Activated CD4-positive, CD25-positive, alpha-beta regulatory T cell treated with anti-CD3 and anti-CD28 coated beads, Interleukin-2, amount 50 U/mL, for 16 hours (primary cell): Measurements from ENCODE around the gene MAOB.
"Not testable (repeated sequence)": the region's sequence is repeated elsewhere in the genome, so short reads cannot be mapped to it uniquely, and the experiment has no call there.

Experiments used
- DNase-seq: peaks from one replicate; pipeline ENCODE4 v3.0.0-alpha.2; 2020; ENCODE audit warnings: low read depth, low spot score

MAOB gene

GRCh38 chrX:43753637-43754036, 128.6 kb downstream of the MAOB start:
- DNase-seq: no peak

- peak; percentile 16 for DNase-seq
Observed at GRCh38 chrX:43750248-43750676, 132.0 kb downstream of the MAOB start.

DNA sequence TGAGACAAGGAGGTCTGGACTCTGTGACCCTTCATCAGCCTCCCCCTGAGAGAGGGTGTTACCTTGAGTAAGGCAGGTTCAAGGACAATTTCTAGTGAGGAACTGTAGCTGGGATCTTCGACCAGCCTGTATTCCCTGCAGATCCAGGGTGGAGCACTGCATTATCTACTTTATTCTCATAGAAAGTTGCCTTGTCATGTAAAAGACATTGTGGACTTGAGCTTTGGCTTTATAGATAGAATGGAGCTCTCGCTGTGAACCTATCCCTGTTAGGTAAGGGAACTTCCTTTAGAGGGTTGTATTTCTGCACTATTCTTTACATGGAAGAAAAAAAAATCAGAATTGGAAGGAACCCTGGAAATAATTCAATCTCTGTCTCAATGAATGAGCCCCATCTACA, 134.8 kb downstream of the MAOB start:
- DNase-seq: no peak

DNA sequence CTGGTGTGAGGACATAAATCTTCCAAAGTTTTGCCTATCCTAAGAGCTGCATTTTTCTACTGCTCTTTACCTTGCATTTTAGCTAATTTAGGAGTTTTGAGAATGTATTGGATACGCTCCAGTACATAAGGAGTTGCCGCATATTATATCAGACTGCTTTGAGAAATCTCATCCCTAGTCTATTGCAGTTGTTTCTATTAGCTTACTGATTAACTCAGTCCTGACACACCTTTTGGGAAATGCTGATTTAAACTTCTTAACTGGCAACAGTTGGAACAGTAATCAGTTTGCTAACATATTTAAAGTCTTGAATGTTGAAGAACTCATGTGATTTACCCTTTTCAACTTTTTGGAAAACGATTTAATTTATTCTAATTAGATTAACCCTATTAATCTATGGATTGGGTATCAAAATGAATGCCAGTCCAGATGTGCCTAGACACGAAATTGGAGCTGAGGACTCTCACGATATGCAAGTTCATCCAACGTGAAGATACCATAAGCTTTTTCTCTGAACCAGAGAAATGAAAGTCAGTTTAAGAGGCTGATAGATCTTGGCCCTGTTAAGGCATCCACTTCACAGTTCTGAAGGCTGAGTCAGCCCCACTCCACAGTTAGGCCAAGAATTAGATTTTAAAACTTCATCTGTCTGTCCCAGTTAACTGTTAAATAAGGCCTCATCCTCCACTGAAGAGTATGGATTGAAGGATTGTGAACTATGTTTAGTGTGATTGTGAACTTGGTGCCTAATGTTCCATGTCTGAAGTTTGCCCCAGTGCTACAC, 136.1 kb downstream of the MAOB start:
- DNase-seq: no peak

DNA sequence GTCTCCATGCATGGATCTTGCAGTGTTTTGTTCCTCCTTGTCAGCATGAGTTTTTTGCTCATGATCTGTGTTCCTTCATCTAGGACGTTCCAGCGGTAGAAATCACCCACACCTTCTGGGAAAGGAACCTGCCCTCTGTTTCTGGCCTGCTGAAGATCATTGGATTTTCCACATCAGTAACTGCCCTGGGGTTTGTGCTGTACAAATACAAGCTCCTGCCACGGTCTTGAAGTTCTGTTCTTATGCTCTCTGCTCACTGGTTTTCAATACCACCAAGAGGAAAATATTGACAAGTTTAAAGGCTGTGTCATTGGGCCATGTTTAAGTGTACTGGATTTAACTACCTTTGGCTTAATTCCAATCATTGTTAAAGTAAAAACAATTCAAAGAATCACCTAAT, 138.0 kb downstream of the MAOB start:
- DNase-seq: no peak

DNA sequence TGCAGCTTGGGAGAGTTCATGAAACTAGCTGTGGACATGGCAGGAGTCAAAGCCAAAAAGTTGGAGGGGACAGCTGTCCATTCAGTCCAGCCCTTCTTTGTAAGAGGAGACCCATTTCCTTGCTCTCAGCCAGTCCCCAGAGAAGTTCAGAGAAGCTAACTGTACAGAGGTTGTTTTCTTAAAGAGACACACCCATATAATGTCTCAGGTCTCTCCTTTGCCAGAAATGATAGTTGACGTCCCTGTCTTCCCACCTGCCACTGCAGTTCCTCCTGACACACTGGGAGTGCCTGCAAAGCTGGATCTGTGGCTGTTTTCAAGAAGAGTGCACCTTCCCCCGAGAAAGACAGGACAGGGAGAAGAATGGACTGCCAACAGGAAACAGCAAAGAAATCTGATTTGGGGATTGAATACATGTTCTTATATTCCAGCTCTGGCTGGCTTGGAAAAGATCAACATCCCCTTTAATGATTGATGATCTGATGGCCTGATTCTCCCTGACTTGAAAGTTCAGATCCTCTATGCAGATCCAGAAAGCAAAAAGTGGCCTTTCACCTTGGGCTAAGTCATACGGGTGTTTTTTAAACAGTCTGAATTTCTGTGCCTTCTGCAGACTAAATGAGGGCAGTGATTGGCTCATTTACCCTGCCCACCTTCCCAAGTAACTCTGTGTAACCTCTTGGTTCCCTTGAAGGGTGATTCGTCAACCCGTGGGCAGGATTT, 139.0 kb downstream of the MAOB start:
- no peak for DNase-seq

- DNase-seq: no peak
Observed at GRCh38 chrX:43741843-43742573, 140.2 kb downstream of the MAOB start.

- no peak for DNase-seq
Observed at GRCh38 chrX:43735957-43736356, 146.3 kb downstream of the MAOB start.

DNA sequence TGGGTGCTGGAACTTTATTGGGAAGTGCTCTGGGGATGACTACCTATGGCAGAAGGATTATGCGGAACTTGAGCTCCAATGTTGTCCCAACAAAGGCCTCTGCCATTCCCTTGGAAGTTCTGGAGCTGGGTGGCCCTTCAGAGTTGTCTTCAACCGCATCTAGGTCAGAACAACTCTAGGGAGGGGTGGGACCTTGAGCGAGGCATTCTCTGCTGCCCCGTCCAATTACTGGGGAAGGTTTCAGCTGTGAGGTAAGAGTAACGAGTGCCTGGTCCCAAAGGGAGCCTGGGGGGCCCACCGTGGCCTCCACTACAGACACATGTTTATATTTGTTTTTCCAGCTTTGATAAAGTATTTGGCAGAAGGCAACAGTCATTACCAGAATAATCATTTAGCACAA, 146.7 kb downstream of the MAOB start:
- DNase-seq: no peak

- no peak for DNase-seq
Observed at GRCh38 chrX:43734444-43734843, 147.8 kb downstream of the MAOB start.

GRCh38 chrX:43733699-43734098, 148.6 kb downstream of the MAOB start:
- DNase-seq: no peak

DNA sequence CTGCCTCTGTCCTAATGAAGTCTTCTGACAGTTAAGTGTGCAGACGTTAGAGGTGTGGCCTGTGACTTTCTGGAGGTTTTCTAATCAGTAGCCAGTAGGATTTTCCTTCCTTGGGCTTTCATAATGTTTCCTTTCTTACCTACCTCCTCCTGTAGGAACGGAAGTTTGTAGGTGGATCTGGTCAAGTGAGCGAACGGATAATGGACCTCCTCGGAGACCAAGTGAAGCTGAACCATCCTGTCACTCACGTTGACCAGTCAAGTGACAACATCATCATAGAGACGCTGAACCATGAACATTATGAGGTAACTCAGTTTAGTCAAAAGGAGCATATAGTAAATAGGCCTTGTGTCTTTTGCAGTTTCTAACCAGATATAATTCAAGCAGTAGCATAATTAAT, 151.2 kb downstream of the MAOB start:
- DNase-seq: no peak

- no peak for DNase-seq
Observed at GRCh38 chrX:43728966-43729365, 153.3 kb downstream of the MAOB start.

DNA sequence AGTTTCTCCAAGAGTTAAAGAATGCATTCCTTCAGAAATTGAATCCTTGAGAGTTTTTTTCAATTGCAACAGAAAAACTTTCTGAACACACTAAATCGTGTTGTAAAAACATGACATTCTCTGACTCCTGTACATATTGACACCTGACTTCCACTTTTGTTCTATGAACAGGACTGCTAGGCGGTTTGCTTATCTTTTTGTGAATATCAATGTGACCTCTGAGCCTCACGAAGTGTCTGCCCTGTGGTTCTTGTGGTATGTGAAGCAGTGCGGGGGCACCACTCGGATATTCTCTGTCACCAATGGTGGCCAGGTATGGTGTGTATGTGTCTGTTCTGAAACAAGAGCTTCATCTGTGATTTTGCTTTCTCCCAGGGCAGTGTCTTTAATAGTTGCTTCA, 154.2 kb downstream of the MAOB start:
- no peak for DNase-seq

DNA sequence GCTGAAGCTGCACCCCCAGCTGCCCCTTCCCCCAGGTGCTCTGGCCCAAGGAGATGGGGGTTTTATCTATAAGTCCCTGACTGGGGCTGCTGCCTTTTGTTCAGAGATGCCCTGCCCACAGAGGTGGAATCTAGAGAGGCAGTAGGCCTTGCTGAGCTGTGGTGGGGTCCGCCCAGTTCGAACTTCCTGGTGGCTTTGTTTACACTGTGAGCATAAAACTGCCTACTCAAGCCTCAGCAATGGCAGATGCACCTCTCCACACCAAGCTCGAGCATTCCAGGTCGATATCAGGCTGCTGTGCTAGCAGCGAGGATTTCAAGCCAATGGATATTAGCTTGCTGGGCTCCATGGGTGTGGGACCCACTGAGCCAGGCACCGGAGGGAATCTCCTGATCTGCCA, 155.0 kb downstream of the MAOB start:
- not testable (repeated sequence) for DNase-seq

GRCh38 chrX:43725227-43725626, 157.0 kb downstream of the MAOB start:
- not testable (repeated sequence) for DNase-seq

DNA sequence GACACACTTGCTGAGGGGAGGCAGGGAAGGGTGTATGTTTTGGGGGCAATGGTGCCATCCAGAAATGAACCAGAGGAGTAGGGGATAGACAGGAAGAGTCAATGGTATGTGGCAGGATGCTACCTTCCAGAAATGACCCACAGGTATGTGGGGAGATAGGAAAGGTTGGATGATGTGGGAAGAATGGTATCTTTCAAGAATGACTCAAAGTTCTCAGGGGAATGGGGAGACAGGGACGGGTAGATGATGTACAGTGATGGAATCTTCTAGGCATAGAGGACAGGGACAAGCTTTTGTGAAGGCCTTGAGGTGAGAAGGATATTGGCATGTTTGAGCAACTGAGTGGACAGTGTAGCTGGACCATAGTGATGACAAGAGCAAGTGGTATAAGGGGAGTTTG, 161.3 kb downstream of the MAOB start:
- no peak for DNase-seq

DNA sequence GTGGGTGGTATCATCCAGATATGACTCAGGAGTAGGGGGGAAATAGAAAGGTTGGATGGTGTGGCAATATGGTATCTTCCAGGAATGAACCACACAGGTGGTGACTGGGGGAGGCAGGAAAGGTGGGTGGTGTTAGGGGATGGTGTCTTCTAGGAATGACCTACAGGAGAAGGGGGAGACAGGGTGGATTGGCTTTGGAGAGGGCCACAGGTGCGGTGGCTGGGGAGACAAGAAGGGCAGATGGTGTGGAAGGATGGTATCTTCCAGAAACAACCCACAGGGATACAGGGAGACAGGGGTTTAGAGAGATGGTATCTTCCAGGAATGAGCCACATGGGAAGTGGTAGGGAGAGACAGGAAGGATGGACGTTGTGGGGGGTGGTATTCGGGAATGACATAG, 162.2 kb downstream of the MAOB start:
- no peak for DNase-seq

DNA sequence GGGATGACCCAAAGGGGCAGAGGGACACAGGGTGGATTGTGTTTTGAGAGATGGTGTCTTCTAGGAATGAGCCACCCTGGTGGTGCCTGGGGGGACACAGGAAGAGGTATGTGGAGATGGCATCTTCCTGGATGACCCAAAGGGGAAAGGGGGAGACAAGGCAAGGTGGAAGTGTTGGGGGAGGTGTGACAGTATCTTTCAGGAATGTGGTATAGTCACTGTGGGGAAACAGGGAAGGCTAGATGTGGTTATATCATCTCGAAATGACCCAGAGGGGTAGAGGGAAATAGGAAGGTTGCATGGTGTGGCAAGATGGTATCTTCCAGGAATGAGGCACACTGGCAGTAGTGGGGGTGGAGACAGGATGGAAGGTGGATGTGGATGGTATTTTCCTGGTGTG, 163.3 kb downstream of the MAOB start:
- no peak for DNase-seq

- no peak for DNase-seq
Observed at GRCh38 chrX:43718546-43718945, 163.7 kb downstream of the MAOB start.

GRCh38 chrX:43718081-43718480, 164.2 kb downstream of the MAOB start:
- DNase-seq: no peak

DNA sequence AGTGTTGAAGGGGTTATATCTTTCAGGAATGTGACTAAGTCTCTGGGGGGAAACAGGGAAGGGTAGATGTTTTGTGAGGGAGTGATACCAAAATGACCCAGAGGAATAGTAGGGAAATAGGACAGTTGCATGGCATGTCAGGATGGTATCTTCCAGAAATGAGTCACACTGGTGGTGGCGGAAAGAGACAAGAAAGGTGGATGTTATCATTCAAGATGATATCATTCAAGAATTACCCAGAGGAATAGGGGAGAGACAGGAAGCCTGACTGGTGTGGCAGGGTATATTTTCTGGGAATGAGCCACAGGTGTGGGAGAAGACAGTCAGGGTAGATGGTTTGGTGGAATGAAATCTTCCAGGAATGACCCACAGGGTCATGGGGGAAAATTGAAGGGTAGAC, 165.1 kb downstream of the MAOB start:
- no peak for DNase-seq

GRCh38 chrX:43716696-43717095, 165.6 kb downstream of the MAOB start:
- no peak for DNase-seq
